K562 (cell line): ENCODE results near the gene AMOT. TPM values are rescaled to one million over a fixed set of nuclear protein-coding genes. Genes with fewer than 3 reads are reported as not detected.

Experiments used
- ATAC-seq: fragments of 200-7000 bp; cut with Tn5 transposase; 3 replicates; pipeline ENCODE4 v1.9.1; 2020; ENCODE audit warnings: moderate library complexity
- BruUV-seq: library from RNA; stranded (reverse); fragments of 400-500 nt; replicated peaks from 2 replicates; lab custom pipeline; 2021; lab: Mats Ljungman, UMichigan
- CTCF ChIA-PET: fragments of 300-600 bp; formaldehyde crosslinking; extraction: SDS; loops from one replicate; lab custom pipeline; 2021; ENCODE audit warnings: low intra/inter-chr PET ratio; lab: Yijun Ruan, JAX
- POLR2A ChIA-PET: fragments of 300-600, 350-650 bp; sonication (Branson Sonifier 250); formaldehyde crosslinking; extraction: SDS; loops from one replicate; lab custom pipeline; 2021; ENCODE audit warnings: antibody characterized with exemption, inconsistent platforms; lab: Yijun Ruan, JAX
- DNase-seq, 4 experiments: peaks; one replicate each; pipeline versions ENCODE4 v3.0.0 to v3.0.0-alpha.2; 2011 to 2018; ENCODE audit warnings: low spot score in 3 of 4, mixed read lengths in 3 of 4; ENCODE audit errors: extremely low read depth in 1 of 4
- FAIRE-seq: peaks from 2 replicates; lab custom pipeline; 2011; peaks lifted over from hg19 to GRCh38; lab: Jason Lieb, UNC
- H2AFZ ChIP-seq: 2 replicates; pipeline ENCODE4 v1.6.0; 2011; ENCODE audit warnings: low read depth, low read length, control low read depth, inconsistent platforms
- H3K27ac ChIP-seq: fragments of 200-600 bp; 3 replicates; pipeline ENCODE4 v1.8.0; 2011; ENCODE audit warnings: low read depth, mild to moderate bottlenecking, control low read depth, inconsistent platforms, low read length, moderate library complexity, mixed read lengths; ENCODE audit errors: extremely low read depth
- H3K27me3 ChIP-seq, 2 experiments: fragments of 300-600 bp in 1 of 2; 2 replicates in 1 of 2; 3 replicates in 1 of 2; pipeline versions ENCODE4 v1.6.0 to v1.8.0; 2011; ENCODE audit warnings: inconsistent platforms in 2 of 2, low read length in 2 of 2, mild to moderate bottlenecking in 1 of 2, mixed read lengths in 1 of 2, moderate library complexity in 1 of 2; ENCODE audit not compliant: control insufficient read depth in 2 of 2, insufficient read depth in 2 of 2
- H3K36me3 ChIP-seq: fragments of 300-600 bp; 3 replicates; pipeline ENCODE4 v1.8.0; 2011; ENCODE audit warnings: mild to moderate bottlenecking, low read length, inconsistent platforms; ENCODE audit not compliant: control insufficient read depth, insufficient read depth
- H3K4me1 ChIP-seq, 2 experiments: fragments of 200-600 bp in 1 of 2; replicated peaks in 1 of 2; 2 replicates in 1 of 2; 3 replicates in 1 of 2; pipeline versions ENCODE4 v1.5.1 to v1.8.0; 2011; ENCODE audit warnings: inconsistent platforms in 2 of 2, low read length in 2 of 2, mild to moderate bottlenecking in 1 of 2, mixed read lengths in 1 of 2, moderate library complexity in 1 of 2; ENCODE audit not compliant: control insufficient read depth in 2 of 2, insufficient read depth in 2 of 2
- H3K4me2 ChIP-seq: 2 replicates; pipeline ENCODE4 v1.6.1; 2011; ENCODE audit warnings: low read length, control low read depth, inconsistent platforms, mixed read lengths; ENCODE audit not compliant: insufficient read depth
- H3K4me3 ChIP-seq: fragments of 200-600 bp; sonication (generic), shearing (Covaris generic); 2 replicates; pipeline ENCODE4 v1.5.1; 2016; ENCODE audit warnings: control low read depth, inconsistent platforms
- H3K79me2 ChIP-seq: fragments of 200-600 bp; 3 replicates; pipeline ENCODE4 v1.8.0; 2011; ENCODE audit warnings: low read length, inconsistent platforms; ENCODE audit not compliant: control insufficient read depth, insufficient read depth
- H3K9ac ChIP-seq, 2 experiments: 2 replicates each; pipeline versions ENCODE4 v1.6.0 to v1.6.1; 2011; ENCODE audit warnings: low read depth in 2 of 2, low read length in 2 of 2, control low read depth in 1 of 2, inconsistent platforms in 1 of 2, mild to moderate bottlenecking in 1 of 2, mixed read lengths in 1 of 2; ENCODE audit not compliant: insufficient read depth in 1 of 2
- H3K9me1 ChIP-seq: one replicate; pipeline ENCODE4 v1.6.0; 2011; ENCODE audit warnings: inconsistent platforms, mild to moderate bottlenecking, low read length, moderate library complexity; ENCODE audit not compliant: control insufficient read depth, insufficient read depth
- H3K9me3 ChIP-seq: replicated peaks from 2 replicates; pipeline ENCODE4 v1.5.1; 2011; ENCODE audit warnings: low read depth, low read length, inconsistent platforms; ENCODE audit not compliant: control insufficient read depth, insufficient read depth
- H4K20me1 ChIP-seq: replicated peaks from 2 replicates; pipeline ENCODE4 v1.6.1; 2011; ENCODE audit warnings: low read length, inconsistent platforms, mixed read lengths; ENCODE audit not compliant: control insufficient read depth, insufficient read depth
- KHSRP ChIP-seq: fragments of 450-650 bp; IDR thresholded peaks from 2 replicates; pipeline ENCODE4 v1.6.1; 2017
- MAX ChIP-seq: sonication (generic); formaldehyde crosslinking; IDR thresholded peaks from 2 replicates; pipeline ENCODE4 v1.9.0; 2022; ENCODE audit warnings: mild to moderate bottlenecking, missing genetic modification reagents
- MXI1 ChIP-seq: IDR thresholded peaks from 2 replicates; pipeline ENCODE4 v1.6.1; 2011; ENCODE audit warnings: low read depth, mild to moderate bottlenecking, improper control_type of control experiment, low read length
- NCOA4 ChIP-seq: fragments of 450-650 bp; IDR thresholded peaks from 2 replicates; pipeline ENCODE4 v1.6.1; 2018; ENCODE audit warnings: mild to moderate bottlenecking; ENCODE audit not compliant: partially characterized antibody
- PTRF ChIP-seq: fragments of 450-650 bp; IDR thresholded peaks from 2 replicates; pipeline ENCODE4 v1.6.1; 2016; ENCODE audit warnings: mild to moderate bottlenecking, missing genetic modification characterization, missing compliant biosample characterization
- RFX1 ChIP-seq: fragments of 450-650 bp; IDR thresholded peaks from 2 replicates; pipeline ENCODE4 v1.6.1; 2016; ENCODE audit warnings: mild to moderate bottlenecking, moderate library complexity
- SIN3A ChIP-seq, 2 experiments: fragments of 150-350 bp in 1 of 2; IDR thresholded peaks; 2 replicates each; pipeline ENCODE4 v1.6.1; 2011 to 2016; ENCODE audit warnings: borderline replicate concordance in 2 of 2, low read depth in 2 of 2, low read length in 2 of 2, mild to moderate bottlenecking in 2 of 2, moderate library complexity in 2 of 2; ENCODE audit not compliant: control insufficient read depth in 1 of 2
- SMARCC2 ChIP-seq: fragments of 450-650 bp; IDR thresholded peaks from 2 replicates; pipeline ENCODE4 v1.6.1; 2017; ENCODE audit warnings: antibody characterized with exemption, moderate library complexity, mild to moderate bottlenecking, low read depth
- SOX6 ChIP-seq: fragments of 450-650 bp; IDR thresholded peaks from 2 replicates; pipeline ENCODE4 v1.6.1; 2014; ENCODE audit warnings: mild to moderate bottlenecking
- WGBS: fragments of 100-300 bp; shearing (Covaris generic); methylation state at CpG from one replicate; pipeline ENCODE4 v1.1.6; 2016; ENCODE audit warnings: low coverage, mixed read lengths; ENCODE audit not compliant: insufficient coverage; ENCODE audit errors: missing lambda C conversion rate; 5-methylcytosine and 5-hydroxymethylcytosine counted together
- in situ Hi-C: fragments of 300-500 bp; cut with MboI; formaldehyde crosslinking; loops from 4 replicates; pipeline ENCODE4 v1.15.0; 2018; ENCODE audit warnings: inconsistent platforms, mixed read lengths
- intact Hi-C: fragments of 100-400 bp; cut with micrococcal nuclease; formaldehyde crosslinking; loops from 2 replicates; pipeline ENCODE4 v1.14.2; 2022
- polyA plus RNA-seq, 8 experiments: library from polyadenylated mRNA; depleted of rRNA in 4 of 8; stranded (reverse) in 5 of 8; unstranded in 3 of 8; fragments of >200 nt; fragmentation: Nextera tagmentation in 2 of 8; fragmentation: Illumina TruSeq in 1 of 8; extraction: Ambion mirVana in 2 of 8; extraction: Trizol in 1 of 8; gene quantifications; 2 replicates each; pipeline versions ENCODE4 v1.2.1 to v1.2.3, GENCODE V29; 2011 to 2014; ENCODE audit warnings: inconsistent platforms in 1 of 8, missing spikeins in 1 of 8
- total RNA-seq, 7 experiments: library from RNA; depleted of rRNA in 6 of 7; stranded (reverse); fragments of >200 nt in 6 of 7; fragmentation: Illumina TruSeq in 2 of 7; extraction: Trizol in 2 of 7; gene quantifications; 2 replicates each; pipeline versions ENCODE4 v1.2.1 to v1.2.3, GENCODE V29; 2011 to 2021; ENCODE audit warnings: low replicate concordance in 1 of 7

AMOT gene
- total and polyA plus RNA-seq, 9 of the 15 experiments (the other 6 are each of a cell fraction or from before 2014, with no cell fraction given): 0.04 TPM; not detected in 8

- no TSS peak for BruUV-seq
- intact Hi-C loops: no loop called here
- TF ChIP-seq MXI1: no peak
- TF ChIP-seq PTRF: no peak
Measured at GRCh38 chrX:112753116-112753515, 87.5 kb downstream of the AMOT start.

DNA sequence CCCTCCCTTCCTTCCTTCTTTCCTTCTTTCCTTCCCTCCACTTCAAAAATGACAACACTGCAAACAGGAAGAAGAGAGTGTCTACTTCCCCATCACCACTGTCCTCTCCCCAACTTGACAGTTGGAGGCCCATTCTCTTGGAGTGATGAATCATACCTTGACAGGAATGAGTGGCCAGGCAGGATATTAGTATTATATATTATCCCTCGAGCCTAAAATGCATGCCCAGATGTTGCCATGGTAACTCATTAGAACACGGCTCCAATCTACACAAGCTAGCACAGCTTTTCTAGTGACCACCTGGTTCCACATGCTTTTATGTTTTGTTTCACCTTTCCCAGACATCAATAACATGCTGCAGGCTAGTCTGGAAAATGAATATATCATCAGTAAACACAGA lies 89.6 kb downstream of the AMOT start:
- no peaks in the 10 kb centered on the region for H3K9me1 ChIP-seq
- DNase-seq (no peak), ATAC-seq (no peak), FAIRE-seq (no peak)
- H3K27me3 ChIP-seq: no peaks in the 10 kb centered on the region
- H3K79me2 ChIP-seq: no peaks in the 10 kb centered on the region
- no peaks in the 10 kb centered on the region for H3K36me3 ChIP-seq
- H3K9ac ChIP-seq: no peak overlapping the region
- TF ChIP-seq RFX1 (peak; percentile 43), SOX6 (no peak), SIN3A (IDR thresholded peaks at IDR 0.05; ENCODE audit: borderline replicate concordance in 2 of 2, control insufficient read depth in 1 of 2, low read depth in 2 of 2, low read length in 2 of 2) (no peak), SMARCC2 (no peak), KHSRP (no peak), NCOA4 (no peak), MAX (CRISPR knock-in tag) (no peak)
- no peaks in the 10 kb centered on the region for H3K4me1 ChIP-seq
- intact Hi-C loops: no loop called here
- H4K20me1 ChIP-seq: no peaks in the 10 kb centered on the region
- H3K9me3 ChIP-seq: no peaks in the 10 kb centered on the region
- ChIA-PET POLR2A (no interaction called here), CTCF (no interaction called here)
- no peak overlapping the region for H3K4me2 ChIP-seq
- no TSS peak for BruUV-seq
- H3K4me3 ChIP-seq: no peak overlapping the region
- H3K27ac ChIP-seq: no peak overlapping the region
- H2AFZ ChIP-seq: no peak overlapping the region
- 3% methylated on average over 2 of the region's 2 CpGs for WGBS
- in situ Hi-C loops: no loop called here

More at GRCh38 chrX:112753116-112753515, 87.5 kb downstream of the AMOT start:
- Histone ChIP-seq H2AFZ (no peak overlapping the region), H3K36me3 (no peaks in the 10 kb centered on the region), H3K9ac (no peak overlapping the region), H3K4me3 (no peak overlapping the region), H3K4me1 (no peaks in the 10 kb centered on the region), H3K79me2 (no peaks in the 10 kb centered on the region), H3K27me3 (no peaks in the 10 kb centered on the region), H3K9me1 (no peaks in the 10 kb centered on the region), H3K27ac (no peak overlapping the region), H3K4me2 (no peak overlapping the region), H4K20me1 (no peaks in the 10 kb centered on the region), H3K9me3 (no peaks in the 10 kb centered on the region)
- DNase-seq (no peak), FAIRE-seq (no peak), ATAC-seq (no peak)
- ChIA-PET POLR2A (no interaction called here), CTCF (no interaction called here)
- in situ Hi-C loops: no loop called here
- 0% methylated on average over 1 of the region's 1 CpG for WGBS
